ENCODE data around the gene ASXL2. TPM values are rescaled to one million over a fixed set of nuclear protein-coding genes. Genes with fewer than 3 reads are reported as not detected.
"Not testable (repeated sequence)": the region's sequence is repeated elsewhere in the genome, so short reads cannot be mapped to it uniquely, and the experiment has no call there.

ASXL2 gene
- total and polyA plus RNA-seq, 7 donors, result 1.8 to 15.5 (median 10.7) TPM

- intact Hi-C loops (cut with DNase I), result no loop called here
- Histone ChIP-seq H3K4me3 (no peak overlapping the region), H3K4me1 (no peaks in the 10 kb centered on the region), H3K27me3 (no peaks in the 10 kb centered on the region), H3K9me3 (no peaks in the 10 kb centered on the region), H3K36me3 (no peaks in the 10 kb centered on the region), H3K27ac (no peak overlapping the region)
- TF ChIP-seq EP300 (IDR thresholded peaks at IDR 0.05) (no peak), POLR2AphosphoS5 (IDR thresholded peaks at IDR 0.05) (no peak), POLR2A (IDR thresholded peaks at IDR 0.05) (no peak)
- TF ChIP-seq, protein P1, sequence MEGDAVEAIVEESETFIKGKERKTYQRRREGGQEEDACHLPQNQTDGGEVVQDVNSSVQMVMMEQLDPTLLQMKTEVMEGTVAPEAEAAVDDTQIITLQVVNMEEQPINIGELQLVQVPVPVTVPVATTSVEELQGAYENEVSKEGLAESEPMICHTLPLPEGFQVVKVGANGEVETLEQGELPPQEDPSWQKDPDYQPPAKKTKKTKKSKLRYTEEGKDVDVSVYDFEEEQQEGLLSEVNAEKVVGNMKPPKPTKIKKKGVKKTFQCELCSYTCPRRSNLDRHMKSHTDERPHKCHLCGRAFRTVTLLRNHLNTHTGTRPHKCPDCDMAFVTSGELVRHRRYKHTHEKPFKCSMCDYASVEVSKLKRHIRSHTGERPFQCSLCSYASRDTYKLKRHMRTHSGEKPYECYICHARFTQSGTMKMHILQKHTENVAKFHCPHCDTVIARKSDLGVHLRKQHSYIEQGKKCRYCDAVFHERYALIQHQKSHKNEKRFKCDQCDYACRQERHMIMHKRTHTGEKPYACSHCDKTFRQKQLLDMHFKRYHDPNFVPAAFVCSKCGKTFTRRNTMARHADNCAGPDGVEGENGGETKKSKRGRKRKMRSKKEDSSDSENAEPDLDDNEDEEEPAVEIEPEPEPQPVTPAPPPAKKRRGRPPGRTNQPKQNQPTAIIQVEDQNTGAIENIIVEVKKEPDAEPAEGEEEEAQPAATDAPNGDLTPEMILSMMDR (IDR thresholded peaks at IDR 0.05), result no peak
- WGBS, 2 donors, result 70 to 87% methylated on average over 4 of the region's 4 CpGs
- no peak for DNase-seq
These were observed 19.2 kb upstream of the ASXL2 start for GRCh38 chr2:25897506-25897905.

- H3K4me3 ChIP-seq; H3K36me3 ChIP-seq; H3K27me3 ChIP-seq; H3K27ac ChIP-seq; H3K9me3 ChIP-seq; DNase-seq; intact Hi-C loops (cut with DNase I); H3K4me1 ChIP-seq: not testable (repeated sequence)
- WGBS, 2 donors, result 83 to 86% methylated on average over 9 of the region's 9 CpGs
These were observed 18.0 kb upstream of the ASXL2 start for GRCh38 chr2:25896308-25896707.

DNA sequence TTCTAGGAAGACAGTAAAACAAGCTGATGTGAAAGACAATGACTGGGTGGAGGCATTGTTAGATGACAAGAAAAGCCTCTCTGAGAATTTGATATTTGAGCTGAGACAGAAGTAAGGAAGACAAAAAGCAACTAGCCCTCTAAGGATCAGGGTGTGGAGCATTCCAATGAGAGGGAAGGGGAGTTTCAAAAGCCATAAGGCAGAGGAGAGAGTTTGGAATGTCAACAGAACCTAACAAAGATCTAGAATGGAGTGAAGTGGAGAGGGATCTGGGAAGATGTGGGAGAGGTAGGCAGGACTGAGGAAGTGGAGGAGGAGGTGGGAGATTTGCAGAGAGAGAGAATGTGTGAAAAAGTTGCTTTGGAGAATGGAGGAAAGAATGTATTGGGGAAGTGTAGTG is 17.3 kb upstream of the ASXL2 start:
- no peaks in the 10 kb centered on the region for H3K4me1 ChIP-seq
- no peak for TF ChIP-seq POLR2AphosphoS5 (IDR thresholded peaks at IDR 0.05)
- TF ChIP-seq, protein P1 (IDR thresholded peaks at IDR 0.05), result no peak
- TF ChIP-seq POLR2A (IDR thresholded peaks at IDR 0.05), result no peak
- TF ChIP-seq EP300 (IDR thresholded peaks at IDR 0.05), result no peak
- H3K9me3 ChIP-seq, result no peaks in the 10 kb centered on the region
- intact Hi-C loops (cut with DNase I), result no loop called here
- H3K36me3 ChIP-seq, result no peaks in the 10 kb centered on the region
- H3K27ac ChIP-seq, result no peak overlapping the region
- no peaks in the 10 kb centered on the region for H3K27me3 ChIP-seq
- H3K4me3 ChIP-seq, result no peak overlapping the region
- no peak for DNase-seq

DNA sequence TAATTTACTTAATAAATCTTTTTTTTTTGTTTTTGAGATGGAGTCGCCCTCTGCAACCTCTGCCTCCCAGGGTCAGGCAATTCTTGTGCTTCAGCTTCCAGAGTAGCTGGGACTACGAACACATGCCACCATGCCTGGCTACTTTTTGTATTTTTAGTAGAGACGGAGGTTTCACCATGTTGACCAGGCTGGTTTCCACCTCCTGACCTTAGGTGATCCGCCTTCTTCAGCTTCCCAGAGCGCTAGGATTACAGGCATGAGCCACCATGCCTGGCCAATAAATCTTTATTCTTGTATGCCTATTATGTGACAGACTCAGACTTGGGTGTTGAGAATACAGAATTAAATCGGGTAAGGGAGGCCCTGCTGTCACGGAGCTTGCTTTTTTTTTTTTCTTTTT is 16.7 kb upstream of the ASXL2 start:
- intact Hi-C loops (cut with DNase I), result no loop called here
- WGBS, 2 donors, result 86 to 88% methylated on average over 7 of the region's 7 CpGs

DNA sequence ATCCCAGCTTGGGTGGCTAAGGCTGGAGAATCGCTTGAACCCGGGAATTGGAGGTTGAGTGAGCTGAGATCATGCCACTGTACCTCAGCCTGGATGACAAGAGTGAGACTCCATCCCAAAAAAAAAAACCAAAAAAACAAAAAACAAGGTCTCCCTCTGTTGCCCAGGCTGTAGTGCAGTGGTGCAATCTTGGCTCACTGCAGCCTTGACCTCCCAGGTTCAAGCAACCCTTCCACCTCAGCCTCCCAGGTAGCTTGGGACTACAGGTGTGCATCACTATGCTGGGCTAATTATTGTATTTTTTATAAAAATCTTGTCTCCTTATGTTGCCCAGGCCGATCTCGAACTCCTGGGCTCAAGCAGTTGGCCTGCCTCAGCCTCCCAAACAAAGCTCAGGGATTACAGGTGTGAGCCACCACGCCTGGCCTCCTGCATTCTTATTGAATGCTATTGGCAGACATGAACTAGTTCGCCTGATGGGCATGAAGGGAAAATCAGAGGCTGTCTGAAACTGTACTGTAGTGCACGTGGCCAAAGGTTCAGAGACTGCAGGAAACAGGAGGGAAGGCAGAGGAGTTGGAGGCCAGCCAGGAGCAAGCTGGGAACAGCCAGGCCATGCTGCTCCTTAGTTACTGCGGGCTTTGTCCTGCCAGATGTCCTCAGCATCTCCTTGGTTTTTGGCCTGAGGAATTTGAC is 16.0 kb upstream of the ASXL2 start:
- WGBS, 2 donors, result 57 to 79% methylated on average over 8 of the region's 8 CpGs

More for the DNA sequence above, 16.7 kb upstream of the ASXL2 start:
- TF ChIP-seq POLR2A (IDR thresholded peaks at IDR 0.05), result no peak
- no peak for TF ChIP-seq EP300 (IDR thresholded peaks at IDR 0.05)
- no peak for TF ChIP-seq POLR2AphosphoS5 (IDR thresholded peaks at IDR 0.05)
- TF ChIP-seq, protein P1 (IDR thresholded peaks at IDR 0.05), result no peak
- no peaks in the 10 kb centered on the region for H3K9me3 ChIP-seq
- H3K27me3 ChIP-seq, result no peaks in the 10 kb centered on the region
- H3K36me3 ChIP-seq, result no peaks in the 10 kb centered on the region
- no peak for DNase-seq
- no peak overlapping the region for H3K4me3 ChIP-seq
- H3K27ac ChIP-seq, result no peak overlapping the region
- no peaks in the 10 kb centered on the region for H3K4me1 ChIP-seq

More for the DNA sequence above, 16.0 kb upstream of the ASXL2 start:
- TF ChIP-seq POLR2AphosphoS5 (IDR thresholded peaks at IDR 0.05) (no peak), EP300 (IDR thresholded peaks at IDR 0.05) (no peak), POLR2A (IDR thresholded peaks at IDR 0.05) (no peak)
- TF ChIP-seq, protein P1 (IDR thresholded peaks at IDR 0.05), result no peak
- Histone ChIP-seq H3K9me3 (no peaks in the 10 kb centered on the region), H3K4me3 (no peak overlapping the region), H3K4me1 (no peaks in the 10 kb centered on the region), H3K36me3 (no peaks in the 10 kb centered on the region), H3K27me3 (no peaks in the 10 kb centered on the region), H3K27ac (no peak overlapping the region)
- intact Hi-C loops (cut with DNase I), result no loop called here
- peak; percentile 69 for DNase-seq
